Measurements from ENCODE around the gene NDUFS6.

The NDUFS6 gene

DNA sequence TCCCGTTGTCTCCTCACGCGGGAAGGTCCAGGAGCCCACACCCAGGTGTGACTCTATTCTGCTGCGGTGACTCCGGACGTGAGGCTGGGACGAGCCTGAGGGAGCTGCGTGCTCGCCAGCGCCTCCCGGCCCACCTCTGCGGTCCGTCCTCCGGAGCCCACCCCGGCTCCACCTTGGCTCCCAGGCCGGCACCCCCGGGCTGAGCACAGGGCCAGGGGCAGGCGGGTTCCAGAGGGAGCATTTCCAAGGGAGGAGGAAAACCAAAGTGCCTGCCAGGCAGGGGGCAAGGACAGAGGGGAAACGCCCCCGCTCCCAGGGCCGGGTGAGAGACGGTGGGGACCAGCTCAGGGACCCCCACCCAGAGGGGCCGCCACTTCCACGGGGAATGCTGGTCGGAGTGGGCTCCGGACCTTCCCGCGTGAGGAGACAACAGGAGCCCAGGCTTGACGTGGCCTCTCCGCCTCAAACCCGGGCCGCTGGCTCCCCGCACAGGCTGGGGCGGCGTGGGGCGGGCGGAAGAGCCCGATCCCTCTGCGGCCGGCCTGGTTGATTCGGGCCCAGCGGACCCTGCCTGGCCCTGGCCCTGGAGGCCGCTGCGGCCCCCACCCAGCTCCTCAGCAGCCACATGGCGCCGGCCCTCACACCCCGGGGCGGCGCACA is 55.5 kb downstream of the NDUFS6 start:
- no peak for DNase-seq

GRCh38 chr5:1857256-1857600 is 56.0 kb downstream of the NDUFS6 start:
- DNase-seq = no peak

- DNase-seq = no peak
Observed at GRCh38 chr5:1858436-1858835, 57.2 kb downstream of the NDUFS6 start.

- DNase-seq = no peak
Observed at GRCh38 chr5:1859099-1859498, 57.9 kb downstream of the NDUFS6 start.

DNA sequence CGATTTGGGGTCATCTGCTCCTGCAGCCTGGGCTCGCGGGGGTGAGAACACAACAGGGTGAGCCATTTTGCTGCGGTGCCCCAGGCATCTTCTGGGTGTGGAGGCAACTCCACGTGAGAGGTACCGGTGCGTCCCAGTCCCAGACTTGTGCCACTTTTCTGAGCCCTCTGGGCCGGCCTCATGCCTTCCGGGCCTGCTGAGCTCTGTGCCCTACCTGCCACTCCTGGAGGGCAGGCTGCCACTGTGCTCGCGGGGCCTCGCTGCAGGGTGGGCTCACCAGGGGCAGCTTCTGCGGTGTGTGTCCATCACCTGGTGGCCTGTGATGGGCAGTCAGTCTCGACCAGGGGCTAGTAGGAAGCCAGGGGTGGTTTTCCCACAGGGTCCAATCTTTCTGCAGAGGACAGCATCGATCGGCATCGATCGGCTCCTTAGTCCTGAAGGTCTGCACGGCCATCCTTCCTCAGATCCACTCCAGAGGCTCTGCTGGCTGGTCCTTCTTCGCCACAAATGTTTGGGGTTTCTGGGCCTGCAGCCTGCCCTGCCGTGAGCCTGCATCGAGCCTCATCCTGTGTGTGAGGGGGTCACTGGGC is 58.9 kb downstream of the NDUFS6 start:
- DNase-seq = no peak

GRCh38 chr5:1860949-1861348 is 59.7 kb downstream of the NDUFS6 start:
- DNase-seq = no peak

- no peak for DNase-seq
Observed at GRCh38 chr5:1864896-1865440, 63.8 kb downstream of the NDUFS6 start.

DNA sequence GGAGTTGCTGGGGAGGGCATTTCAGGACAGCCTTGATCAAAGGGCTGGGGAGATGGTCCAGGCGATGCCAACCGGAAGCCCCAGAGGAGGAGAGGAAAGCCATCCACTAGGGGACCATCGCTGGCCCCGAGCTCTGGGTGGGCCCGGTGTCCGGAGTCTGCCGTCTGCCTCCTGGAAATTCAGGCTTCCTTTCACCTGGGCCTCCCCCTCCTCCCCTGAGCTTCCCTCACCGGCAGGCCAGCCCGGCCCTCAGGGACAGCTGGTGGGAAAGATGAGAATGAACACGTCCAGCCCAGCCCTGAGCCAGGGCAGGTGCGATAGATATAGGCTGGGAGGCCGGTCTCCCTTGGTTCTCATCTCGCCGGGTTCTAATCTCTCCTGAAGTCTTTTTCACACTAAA is 64.3 kb downstream of the NDUFS6 start:
- DNase-seq = no peak

Measured in stimulated activated CD4-positive, alpha-beta T cell treated with anti-CD3 and anti-CD28 coated beads, Interleukin-2, amount 100 ng/mL, for 48 hours (primary cell).